Activated CD4-positive, alpha-beta T cell treated with anti-CD3 and anti-CD28 coated beads, Interleukin-2, Interleukin-6, amounts not matched to agents 100 ng/mL and 50 ng/mL, durations not matched to agents 16 hours and 8 hours (primary cell): ENCODE results near the gene TCERG1L.

ENCODE experiments used
- DNase-seq: peaks from one replicate; pipeline ENCODE4 v3.0.0-alpha.2; 2020

Gene TCERG1L

GRCh38 chr10:131078131-131078881, 233.2 kb downstream of the TCERG1L start:
- no peak for DNase-seq

- no peak for DNase-seq
These were observed 233.8 kb downstream of the TCERG1L start for GRCh38 chr10:131077724-131078123.

GRCh38 chr10:131077031-131077430, 234.5 kb downstream of the TCERG1L start:
- DNase-seq: no peak

GRCh38 chr10:131076356-131076755, 235.2 kb downstream of the TCERG1L start:
- no peak for DNase-seq

- no peak for DNase-seq
These were observed 236.2 kb downstream of the TCERG1L start for GRCh38 chr10:131075218-131075770.

- no peak for DNase-seq
These were observed 236.8 kb downstream of the TCERG1L start for GRCh38 chr10:131074682-131075081.

- no peak for DNase-seq
These were observed 238.0 kb downstream of the TCERG1L start for GRCh38 chr10:131073469-131074035.

- no peak for DNase-seq
These were observed 238.7 kb downstream of the TCERG1L start for GRCh38 chr10:131072651-131073468.

GRCh38 chr10:131071721-131072120, 239.8 kb downstream of the TCERG1L start:
- DNase-seq: no peak

GRCh38 chr10:131070856-131071255, 240.7 kb downstream of the TCERG1L start:
- no peak for DNase-seq

GRCh38 chr10:131068760-131069159, 242.8 kb downstream of the TCERG1L start:
- DNase-seq: no peak

GRCh38 chr10:131068311-131068710, 243.2 kb downstream of the TCERG1L start:
- DNase-seq: no peak

- DNase-seq: no peak
These were observed 243.8 kb downstream of the TCERG1L start for GRCh38 chr10:131067690-131068089.

- no peak for DNase-seq
These were observed 245.7 kb downstream of the TCERG1L start for GRCh38 chr10:131065673-131066305.

- DNase-seq: no peak
These were observed 248.2 kb downstream of the TCERG1L start for GRCh38 chr10:131063311-131063710.

GRCh38 chr10:131062621-131063260, 248.8 kb downstream of the TCERG1L start:
- no peak for DNase-seq

GRCh38 chr10:131061216-131061615, 250.3 kb downstream of the TCERG1L start:
- DNase-seq: no peak

GRCh38 chr10:131059881-131060280, 251.6 kb downstream of the TCERG1L start:
- DNase-seq: no peak

- DNase-seq: no peak
These were observed 252.7 kb downstream of the TCERG1L start for GRCh38 chr10:131058799-131059198.

- no peak for DNase-seq
These were observed 254.7 kb downstream of the TCERG1L start for GRCh38 chr10:131056781-131057180.

GRCh38 chr10:131056091-131056579, 255.4 kb downstream of the TCERG1L start:
- DNase-seq: no peak

- no peak for DNase-seq
These were observed 256.1 kb downstream of the TCERG1L start for GRCh38 chr10:131055437-131055836.
